NCI-H510A (cell line): Measurements from ENCODE around the gene CKLF.
"Not testable (repeated sequence)": the region's sequence is repeated elsewhere in the genome, so short reads cannot be mapped to it uniquely, and the experiment has no call there.

ENCODE experiments used
- DNase-seq: peaks from one replicate; lab custom pipeline; 2025; lab: John Stamatoyannopoulos, UW

Gene CKLF

DNA sequence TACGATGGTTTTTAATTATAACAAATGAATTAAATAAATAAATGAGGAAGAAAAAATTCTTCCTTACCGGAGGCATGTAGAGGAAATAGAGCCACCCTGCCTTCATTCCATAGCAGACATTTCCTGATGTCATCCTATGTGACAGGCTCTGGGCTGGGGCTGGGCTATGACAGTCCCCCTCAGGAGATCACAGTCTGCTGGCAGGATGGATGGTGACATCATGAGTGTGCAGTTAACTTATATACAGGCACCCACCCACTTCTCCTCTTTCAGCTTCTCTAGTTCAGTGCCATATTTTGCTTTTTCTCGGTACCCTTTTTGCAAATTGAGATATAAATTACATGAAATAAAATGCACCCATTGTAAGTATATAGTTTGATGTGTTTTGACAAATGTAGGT, 45.7 kb downstream of the CKLF start:
- DNase-seq = no peak

DNA sequence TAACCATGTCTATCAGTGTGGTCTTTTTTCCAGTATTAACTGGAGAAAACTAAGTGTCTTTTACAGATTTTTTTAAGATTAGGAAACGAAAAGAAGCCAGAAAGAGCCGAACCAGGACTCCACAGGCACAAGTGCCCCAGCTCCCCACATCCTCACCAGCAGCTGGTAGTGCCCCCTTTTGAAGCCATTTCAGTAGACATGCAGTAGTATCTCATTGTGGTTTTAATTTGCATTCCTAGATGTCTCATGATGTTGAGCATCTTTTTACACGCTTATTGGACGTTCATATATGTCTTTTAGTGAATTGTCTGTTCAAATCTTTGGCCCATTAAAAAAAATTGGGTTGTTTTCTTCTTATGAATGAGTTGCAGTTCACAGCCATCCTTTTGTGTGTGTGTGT, 47.4 kb downstream of the CKLF start:
- no peak for DNase-seq

- DNase-seq = no peak
These were observed 48.1 kb downstream of the CKLF start for GRCh38 chr16:66600477-66600876.

DNA sequence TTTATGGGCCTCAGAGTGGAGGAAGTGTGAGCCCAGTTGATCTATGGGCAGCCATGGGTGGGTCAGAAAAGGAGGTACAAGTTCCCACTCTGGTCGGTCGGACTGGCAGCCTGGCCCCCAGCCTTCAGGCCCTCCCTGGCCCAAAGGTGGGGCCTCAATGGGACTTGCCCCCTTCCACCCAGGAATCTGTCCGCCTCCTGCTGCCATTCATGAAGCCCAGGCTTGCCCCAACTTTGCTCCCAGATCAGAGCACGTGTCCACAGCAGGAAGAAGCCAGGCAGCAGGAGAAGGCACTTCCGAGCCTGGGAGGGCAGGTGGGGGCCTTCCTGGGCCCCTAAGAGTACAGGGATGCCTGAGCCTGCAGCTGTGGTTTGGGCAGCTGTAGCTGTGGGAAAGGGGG, 49.1 kb downstream of the CKLF start:
- DNase-seq = no peak

GRCh38 chr16:66603537-66604375, 51.4 kb downstream of the CKLF start:
- DNase-seq = no peak

- DNase-seq = no peak
These were observed 52.2 kb downstream of the CKLF start, which contains the start of gene CMTM3 for GRCh38 chr16:66604376-66605176. Gene CMTM3, plus strand, starts transcription at chr16:66604704. Its CDS starts 102 bp downstream, at chr16:66604806.

DNA sequence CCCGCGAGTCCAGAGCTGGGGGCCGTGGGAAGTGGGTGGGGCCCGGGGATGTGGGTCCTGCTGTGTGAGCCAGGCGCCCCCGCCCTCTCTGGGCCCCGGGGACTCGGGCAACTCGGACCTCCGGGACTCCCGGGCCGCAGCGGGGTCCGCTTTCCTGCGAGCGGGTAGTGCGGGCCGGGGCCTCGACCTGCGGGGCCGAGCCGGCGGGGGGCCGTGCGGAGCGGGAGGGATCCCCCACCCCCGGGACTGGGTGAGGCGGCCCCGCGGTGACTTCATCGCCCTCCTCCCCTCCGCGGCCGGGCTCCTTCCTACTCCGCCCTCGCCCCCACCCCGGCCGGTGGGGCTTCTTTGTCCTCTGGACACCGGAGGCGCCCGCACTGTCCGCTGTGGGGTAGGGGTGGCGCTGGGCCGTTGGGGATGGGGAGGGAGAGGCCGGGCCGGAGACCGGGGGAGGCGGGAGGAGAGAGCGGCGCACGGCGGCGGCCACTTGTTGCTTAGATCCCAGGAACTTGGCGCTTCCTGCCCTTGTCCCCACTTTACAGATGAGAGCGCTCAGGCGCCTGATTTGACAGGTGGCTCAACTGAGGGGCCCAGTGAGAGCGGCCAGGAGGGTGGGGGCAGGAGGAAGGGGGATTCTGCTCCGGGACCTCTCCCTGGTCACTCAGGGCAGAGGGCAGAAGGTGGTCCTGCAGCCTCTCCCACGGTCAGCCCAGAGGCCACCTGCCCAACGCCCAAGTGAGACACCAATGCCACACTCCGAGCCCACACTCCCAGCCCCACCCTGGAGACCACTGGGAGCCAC, 53.0 kb downstream of the CKLF start:
- no peak for DNase-seq

- no peak for DNase-seq
These were observed 53.8 kb downstream of the CKLF start for GRCh38 chr16:66605979-66606751.

- DNase-seq = peak; percentile 67
These were observed 56.1 kb downstream of the CKLF start for GRCh38 chr16:66608241-66609138.

- no peak for DNase-seq
These were observed 56.7 kb downstream of the CKLF start for GRCh38 chr16:66609139-66609510.

DNA sequence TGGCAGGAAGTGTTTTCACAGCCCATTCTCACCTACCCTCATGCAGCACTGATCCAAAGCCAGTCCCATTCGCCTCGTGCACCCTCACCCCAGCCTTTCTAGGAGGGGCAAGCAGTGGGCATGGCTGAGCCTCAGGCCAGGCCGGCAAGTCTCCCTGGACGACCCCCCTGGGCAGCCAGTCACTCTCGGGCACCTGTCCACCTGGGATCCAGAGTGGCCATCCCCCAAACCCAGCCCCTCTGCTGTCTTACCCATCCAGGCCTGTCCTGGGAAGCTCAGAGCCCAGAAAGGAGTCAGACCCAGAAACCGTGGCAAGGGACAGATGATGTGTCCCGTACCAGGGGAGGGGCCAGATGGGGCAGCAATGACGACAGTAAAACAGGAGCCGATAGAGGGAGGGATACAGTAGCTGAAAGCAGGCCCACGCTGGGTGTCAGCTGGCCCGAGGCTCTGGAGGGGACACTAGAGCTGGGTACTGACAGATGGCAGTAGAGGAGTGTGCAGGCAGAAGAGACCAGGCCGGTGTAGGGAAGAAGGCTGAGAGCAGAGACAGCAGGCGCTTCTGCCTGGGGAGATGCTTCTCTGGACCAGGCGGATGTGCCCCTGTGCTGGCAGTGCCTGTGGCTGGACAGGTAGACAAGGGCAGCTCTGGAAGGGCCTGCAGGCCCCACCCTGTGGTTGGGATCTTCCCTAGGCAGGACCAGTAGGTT, 57.9 kb downstream of the CKLF start:
- DNase-seq = no peak

DNA sequence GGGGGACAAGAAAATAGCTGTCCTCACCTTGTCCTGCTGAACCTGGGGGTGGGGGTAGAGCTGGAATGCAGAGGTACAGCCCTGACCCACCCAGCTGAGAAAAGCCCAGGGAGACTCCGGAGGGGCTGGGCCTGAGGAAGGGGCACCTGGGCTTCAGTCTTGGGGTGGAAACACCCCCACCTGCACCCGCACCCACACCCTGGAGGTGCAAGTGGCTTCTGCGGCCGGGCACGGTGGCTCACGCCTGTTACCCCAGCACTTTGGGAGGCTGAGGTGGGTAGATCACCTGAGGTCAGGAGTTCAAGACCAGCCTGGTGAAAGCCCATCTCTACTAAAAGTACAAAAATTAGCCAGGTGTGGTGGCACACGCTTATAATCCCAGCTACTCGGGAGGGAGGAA, 59.5 kb downstream of the CKLF start:
- not testable (repeated sequence) for DNase-seq

DNA sequence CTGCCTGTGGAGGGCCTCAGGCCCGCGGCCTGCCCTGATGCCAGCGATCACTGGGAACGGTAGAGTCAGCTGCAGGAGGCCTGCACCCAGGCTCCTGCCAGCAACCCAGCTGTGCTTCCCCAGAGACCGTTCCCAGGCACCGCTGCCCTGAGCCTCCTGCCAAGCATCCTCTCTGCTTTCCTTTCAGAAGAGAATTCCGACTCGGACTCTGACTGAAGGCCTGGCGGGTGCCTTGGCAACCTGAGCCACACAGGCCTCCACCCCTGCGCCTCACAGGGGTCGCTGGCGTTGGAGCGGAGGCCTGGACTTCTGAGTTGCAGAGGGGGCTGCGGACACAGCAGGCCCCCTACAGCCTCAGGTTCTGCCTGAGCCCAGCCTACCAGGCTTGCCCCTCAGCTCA, 60.0 kb downstream of the CKLF start:
- no peak for DNase-seq

GRCh38 chr16:66614161-66614802, 61.9 kb downstream of the CKLF start:
- DNase-seq = no peak
